IMR-90 (cell line): ENCODE data around the gene MTMR11. TPM values are rescaled to one million over a fixed set of nuclear protein-coding genes. Genes with fewer than 3 reads are reported as not detected.

Experiments
- ATAC-seq: fragments of 200-7000 bp; cut with Tn5 transposase; 2 replicates; pipeline ENCODE4 v1.9.1; 2020; ENCODE audit warnings: low read depth, mild to moderate bottlenecking, moderate library complexity
- BruUV-seq: library from RNA; stranded (reverse); fragments of 400-500 nt; replicated peaks from 2 replicates; lab custom pipeline; 2021; lab: Mats Ljungman, UMichigan
- CTCF ChIA-PET: fragments of 300-600 bp; formaldehyde crosslinking; extraction: SDS; loops from one replicate; lab custom pipeline; 2021; ENCODE audit warnings: antibody characterized with exemption; lab: Yijun Ruan, JAX
- POLR2A ChIA-PET: fragments of 300-600 bp; sonication (Branson Sonifier 250); formaldehyde crosslinking; loops from one replicate; lab custom pipeline; 2022; ENCODE audit warnings: antibody characterized with exemption; ENCODE audit not compliant: unreplicated experiment; lab: Charles Lee
- DNase-seq: peaks from one replicate; pipeline ENCODE4 v3.0.0; 2013
- H2AFZ ChIP-seq: replicated peaks from 2 replicates; pipeline ENCODE3; 2013; ENCODE audit warnings: low read length, mild to moderate bottlenecking; ENCODE audit not compliant: poor library complexity
- H2AK5ac ChIP-seq: 2 replicates; pipeline ENCODE4 v1.6.1; 2013; ENCODE audit warnings: low read depth, low read length, inconsistent platforms
- H2AK9ac ChIP-seq: replicated peaks from 2 replicates; pipeline ENCODE3; 2013; ENCODE audit warnings: mild to moderate bottlenecking, low read depth, low read length, moderate library complexity; ENCODE audit not compliant: poor library complexity
- H2BK120ac ChIP-seq: 2 replicates; pipeline ENCODE4 v1.6.1; 2013; ENCODE audit warnings: low read depth, low read length, inconsistent platforms
- H2BK15ac ChIP-seq: 3 replicates; pipeline ENCODE4 v1.6.1; 2013; ENCODE audit warnings: low read depth, low read length, inconsistent platforms
- H2BK20ac ChIP-seq: 2 replicates; pipeline ENCODE4 v1.6.1; 2013; ENCODE audit warnings: low read depth, mild to moderate bottlenecking, inconsistent platforms, low read length, moderate library complexity
- H2BK5ac ChIP-seq: 2 replicates; pipeline ENCODE4 v1.6.1; 2013; ENCODE audit warnings: mild to moderate bottlenecking, low read depth, low read length, inconsistent platforms; ENCODE audit not compliant: poor library complexity, severe bottlenecking
- H3K14ac ChIP-seq: replicated peaks from 2 replicates; pipeline ENCODE4 v1.6.1; 2013; ENCODE audit warnings: low read depth, low read length, inconsistent platforms
- H3K18ac ChIP-seq: 2 replicates; pipeline ENCODE4 v1.6.1; 2013; ENCODE audit warnings: low read depth, low read length, control low read depth
- H3K23ac ChIP-seq: 2 replicates; pipeline ENCODE4 v1.6.1; 2013; ENCODE audit warnings: low read depth, low read length, inconsistent platforms
- H3K27ac ChIP-seq: 2 replicates; pipeline ENCODE4 v1.5.1; 2013; ENCODE audit warnings: mild to moderate bottlenecking, control low read depth, low read length; ENCODE audit not compliant: insufficient read depth
- H3K27me3 ChIP-seq: 2 replicates; pipeline ENCODE4 v1.6.1; 2013; ENCODE audit warnings: low read length; ENCODE audit not compliant: control insufficient read depth, insufficient read depth
- H3K36me3 ChIP-seq: 2 replicates; pipeline ENCODE4 v1.6.1; 2013; ENCODE audit warnings: low read length, mixed read lengths; ENCODE audit not compliant: control insufficient read depth, insufficient read depth
- H3K4ac ChIP-seq: 2 replicates; pipeline ENCODE4 v1.6.1; 2013; ENCODE audit warnings: low read depth, low read length, inconsistent platforms
- H3K4me1 ChIP-seq: 2 replicates; pipeline ENCODE4 v1.6.1; 2013; ENCODE audit warnings: low read length, mixed read lengths; ENCODE audit not compliant: control insufficient read depth, insufficient read depth
- H3K4me2 ChIP-seq: 2 replicates; pipeline ENCODE4 v1.6.1; 2013; ENCODE audit warnings: low read depth, mild to moderate bottlenecking, control low read depth, low read length, moderate library complexity
- H3K4me3 ChIP-seq: 2 replicates; pipeline ENCODE4 v1.5.1; 2013; ENCODE audit warnings: low read depth, mild to moderate bottlenecking, control low read depth, low read length, moderate library complexity; ENCODE audit not compliant: insufficient read depth
- H3K56ac ChIP-seq: 2 replicates; pipeline ENCODE4 v1.6.1; 2013; ENCODE audit warnings: low read length, inconsistent platforms; ENCODE audit not compliant: insufficient read depth; ENCODE audit errors: extremely low read depth
- H3K79me1 ChIP-seq, 2 experiments: 2 replicates each; pipeline ENCODE4 v1.6.1; 2013; ENCODE audit warnings: low read length in 2 of 2, inconsistent platforms in 1 of 2, low read depth in 1 of 2
- H3K9ac ChIP-seq: 2 replicates; pipeline ENCODE4 v1.6.1; 2013; ENCODE audit warnings: low read depth, low read length, control low read depth
- H3K9me1 ChIP-seq: 2 replicates; pipeline ENCODE4 v1.6.1; 2013; ENCODE audit warnings: low read length, inconsistent platforms; ENCODE audit not compliant: insufficient read depth
- H3K9me3 ChIP-seq: 2 replicates; pipeline ENCODE4 v1.6.1; 2013; ENCODE audit warnings: low read length; ENCODE audit not compliant: control insufficient read depth, insufficient read depth
- H4K20me1 ChIP-seq: 2 replicates; pipeline ENCODE4 v1.6.1; 2013; ENCODE audit warnings: low read length, inconsistent platforms; ENCODE audit not compliant: insufficient read depth
- H4K5ac ChIP-seq: 2 replicates; pipeline ENCODE4 v1.6.1; 2013; ENCODE audit warnings: mild to moderate bottlenecking, low read depth, low read length, control low read depth
- H4K8ac ChIP-seq, 2 experiments: 2 replicates each; pipeline ENCODE4 v1.6.1; 2013; ENCODE audit warnings: low read depth in 2 of 2, low read length in 2 of 2, control low read depth in 1 of 2, inconsistent platforms in 1 of 2
- H4K91ac ChIP-seq: 2 replicates; pipeline ENCODE4 v1.6.1; 2013; ENCODE audit warnings: low read depth, low read length, inconsistent platforms; ENCODE audit not compliant: insufficient read depth
- BHLHE40 ChIP-seq: fragments of 150-350 bp; IDR thresholded peaks from 2 replicates; pipeline ENCODE4 v1.6.1; 2016; ENCODE audit warnings: mild to moderate bottlenecking, low read depth, low read length
- CEBPB ChIP-seq: IDR thresholded peaks from 2 replicates; pipeline ENCODE4 v1.6.1; 2012; ENCODE audit warnings: low read depth, low read length, improper control_type of control experiment
- CTCF ChIP-seq: conservative IDR thresholded peaks from 2 replicates; pipeline ENCODE4 v1.5.1; 2012; ENCODE audit warnings: mild to moderate bottlenecking, low read depth, low read length, improper control_type of control experiment
- FOS ChIP-seq: fragments of 150-350 bp; IDR thresholded peaks from 2 replicates; pipeline ENCODE4 v1.6.1; 2016; ENCODE audit warnings: low read depth, low read length
- MAFK ChIP-seq: IDR thresholded peaks from 2 replicates; pipeline ENCODE4 v1.6.1; 2012; ENCODE audit warnings: low read depth, low read length, improper control_type of control experiment
- MAZ ChIP-seq: IDR thresholded peaks from 2 replicates; pipeline ENCODE4 v1.6.1; 2012; ENCODE audit warnings: low read depth, mild to moderate bottlenecking, low read length, improper control_type of control experiment, moderate library complexity, borderline replicate concordance
- POLR2A ChIP-seq: IDR thresholded peaks from 2 replicates; pipeline ENCODE4 v1.6.1; 2012; ENCODE audit warnings: mild to moderate bottlenecking, low read depth, low read length
- RAD21 ChIP-seq: IDR thresholded peaks from 2 replicates; pipeline ENCODE4 v1.6.1; 2012; ENCODE audit warnings: low read length, improper control_type of control experiment
- RFX5 ChIP-seq: IDR thresholded peaks from 2 replicates; pipeline ENCODE4 v1.8.0; 2012; ENCODE audit warnings: low read depth, mild to moderate bottlenecking, low read length, moderate library complexity
- USF2 ChIP-seq: fragments of 150-350 bp; IDR thresholded peaks from 2 replicates; pipeline ENCODE4 v1.6.1; 2017; ENCODE audit warnings: mild to moderate bottlenecking, antibody characterized with exemption, low read length, low read depth
- WGBS, 2 experiments: methylation state at CpG; one replicate each; pipeline versions ENCODE4 v1.1.5 to v1.1.7; 2013; ENCODE audit warnings: missing lambda C conversion rate in 2 of 2; ENCODE audit not compliant: insufficient read length in 1 of 2; ENCODE audit errors: extremely low coverage in 2 of 2; 5-methylcytosine and 5-hydroxymethylcytosine counted together
- dilution Hi-C: fragments of 300-500 bp; cut with HindIII; formaldehyde crosslinking; loops from one replicate; pipeline ENCODE4 v1.14.3; 2018; ENCODE audit warnings: low sequenced_read_pairs; ENCODE audit not compliant: unreplicated experiment
- in situ Hi-C: fragments of 300-500 bp; cut with MboI; formaldehyde crosslinking; loops from 3 replicates; pipeline ENCODE4 v1.14.3; 2019; ENCODE audit warnings: low sequenced_read_pairs, inconsistent platforms, mixed read lengths
- intact Hi-C: fragments of 100-400 bp; cut with micrococcal nuclease; formaldehyde crosslinking; loops from 2 replicates; pipeline ENCODE4 v1.10.0; 2022
- polyA plus RNA-seq, 3 experiments: library from polyadenylated mRNA; depleted of rRNA; stranded (reverse); fragments of >200 nt; gene quantifications; 2 replicates each; pipeline ENCODE4 v1.2.3, GENCODE V29; 2012; ENCODE audit warnings: low replicate concordance in 1 of 3
- total RNA-seq: library from RNA; depleted of rRNA; stranded (reverse); fragments of >200 nt; gene quantifications from 2 replicates; pipeline ENCODE4 v1.2.3, GENCODE V29; 2012

The MTMR11 gene
- total and polyA plus RNA-seq, 2 of the 4 experiments (the other 2 are of a cell fraction), result 2.0 to 14.6 TPM

GRCh38 chr1:149887456-149888246, 49.0 kb downstream of the MTMR11 start:
- Histone ChIP-seq H4K5ac (peak overlapping the region; percentile 77), H3K4me2 (peak overlapping the region; percentile 95), H2BK120ac (peak overlapping the region; percentile 82), H3K4me1 (peaks cover 3% of the 10 kb centered on the region; the same call in 1 of the 2 replicates), H3K23ac (peak overlapping the region; percentile 96), H3K56ac (peak overlapping the region; percentile 93), H3K4me3 (peak overlapping the region; percentile 61), H3K18ac (peak overlapping the region; percentile 71), H3K9me3 (no peaks in the 10 kb centered on the region), H3K27ac (peak overlapping the region; percentile 91), H3K27me3 (no peaks in the 10 kb centered on the region), H2AK5ac (peak overlapping the region; percentile 30; the same call in 1 of the 2 replicates), H3K36me3 (no peaks in the 10 kb centered on the region), H3K4ac (peak overlapping the region; percentile 93), H2BK20ac (peak overlapping the region; percentile 59), H3K79me1 (peaks cover 3 to 19% of the 10 kb centered on the region in 2 experiments; a peak in 3 of 4 replicates), H2AFZ (peak overlapping the region; percentile 84), H3K9ac (peak overlapping the region; percentile 89), H2BK5ac (peak overlapping the region; percentile 92), H3K9me1 (no peaks in the 10 kb centered on the region), H3K14ac (peak overlapping the region; percentile 73), H4K20me1 (peaks cover 15% of the 10 kb centered on the region), H4K91ac (peak overlapping the region; percentile 66; the same call in 1 of the 2 replicates), H2AK9ac (peak overlapping the region; percentile 66), H4K8ac (peak overlapping the region in 1 of 2 experiments; percentile 97; a peak in 3 of 4 replicates), H2BK15ac (peak overlapping the region; percentile 27; the same call in 1 of the 3 replicates)
- DNase-seq (peak; percentile 99), ATAC-seq (peak; percentile 72)
- in situ Hi-C loops (no loop called here), intact Hi-C loops (no loop called here), dilution Hi-C loops (no loop called here)
- 0% methylated on average over 33 of the region's 46 CpGs; no CpG with 5 or more reads in 1 of the 2 experiments for WGBS, 2 experiments
- TF ChIP-seq FOS, result no peak
- TF ChIP-seq CEBPB, result peak; percentile 96
- TF ChIP-seq RFX5, result no peak
- no peak for TF ChIP-seq RAD21
- TF ChIP-seq POLR2A, result peak; percentile 97
- no peak for TF ChIP-seq CTCF
- peak; percentile 56; the same call in 1 of the 2 replicates for TF ChIP-seq MAZ
- no peak for TF ChIP-seq BHLHE40
- no peak; the same call in 1 of the 2 replicates for TF ChIP-seq USF2
- TF ChIP-seq MAFK, result peak; percentile 24; the same call in 1 of the 2 replicates
- ChIA-PET POLR2A (interaction anchor here (0.9 to 2.9 kb wide), 11 partner anchors 15 to 299 kb away, joined by 3 to 16 read pairs (median 5); partner anchors contain the start of genes OTUD7B and SF3B4), CTCF (interaction anchor here (0.6 to 1.4 kb wide), 5 partner anchors 12 to 299 kb away, joined by 3 to 5 read pairs (median 3); no protein-coding TSS in a partner anchor)
- no TSS peak for BruUV-seq
